Aorta (tissue), 5 donors: ENCODE results near the gene NF1. TPM values are rescaled to one million over a fixed set of nuclear protein-coding genes. Genes with fewer than 3 reads are reported as not detected.
"Not testable (repeated sequence)": the region's sequence is repeated elsewhere in the genome, so short reads cannot be mapped to it uniquely, and the experiment has no call there.

Experiments
- ATAC-seq: fragments of 200-7000 bp; cut with Tn5 transposase; one replicate; pipeline ENCODE4 v1.9.1; 2022; ENCODE audit warnings: moderate library complexity; ENCODE audit not compliant: low FRiP score
- DNase-seq, 2 donors: peaks; one replicate each; pipeline ENCODE4 v3.0.0-alpha.2; 2020
- H3K27ac ChIP-seq, 2 donors: one replicate each; pipeline ENCODE4 v1.5.1; 2013; ENCODE audit warnings: low read length in 2 of 2, mild to moderate bottlenecking in 2 of 2, moderate library complexity in 2 of 2, control low read depth in 1 of 2, inconsistent platforms in 1 of 2, low read depth in 1 of 2
- H3K27me3 ChIP-seq, 2 donors: one replicate each; pipeline ENCODE4 v1.6.1; 2013; ENCODE audit warnings: control low read depth in 1 of 2, low read length in 1 of 2, mild to moderate bottlenecking in 1 of 2, moderate library complexity in 1 of 2; ENCODE audit not compliant: insufficient read depth in 2 of 2, control insufficient read depth in 1 of 2
- H3K36me3 ChIP-seq, 2 donors: one replicate each; pipeline ENCODE4 v1.6.1; 2013; ENCODE audit warnings: control low read depth in 1 of 2, low read length in 1 of 2, mild to moderate bottlenecking in 1 of 2; ENCODE audit not compliant: insufficient read depth in 2 of 2, control insufficient read depth in 1 of 2
- H3K4me1 ChIP-seq, 2 donors: one replicate each; pipeline ENCODE4 v1.6.1; 2013; ENCODE audit warnings: low read length in 2 of 2, control low read depth in 1 of 2, mild to moderate bottlenecking in 1 of 2, moderate library complexity in 1 of 2; ENCODE audit not compliant: insufficient read depth in 2 of 2, control insufficient read depth in 1 of 2
- H3K4me3 ChIP-seq, 2 donors: one replicate each; pipeline ENCODE4 v1.5.1; 2013; ENCODE audit warnings: low read length in 2 of 2, control low read depth in 1 of 2, mild to moderate bottlenecking in 1 of 2
- H3K9me3 ChIP-seq: one replicate; pipeline ENCODE4 v1.6.1; 2013; ENCODE audit warnings: mild to moderate bottlenecking, low read length; ENCODE audit not compliant: control insufficient read depth
- WGBS, 2 donors: extraction: QIAGEN DNeasy Blood & Tissue Kit; methylation state at CpG; one replicate each; pipeline ENCODE4 v1.1.7; 2013; 5-methylcytosine and 5-hydroxymethylcytosine counted together
- intact Hi-C, 2 donors: fragments of 100-400 bp; cut with DNase I; formaldehyde crosslinking; loops; one replicate each; pipeline versions ENCODE4 v1.14.2 to v1.15.0; 2022
- polyA plus RNA-seq, 2 donors: library from polyadenylated mRNA; stranded (reverse); fragments of 200-250 nt; gene quantifications; one replicate each; pipeline ENCODE4 v1.2.3, GENCODE V29; 2013
- total RNA-seq, 2 donors: library from RNA; stranded (reverse); fragmentation: NEBNext Ultra II Directional; extraction: Animal tissue kit (Norgen Biotek cat#: 25700); gene quantifications; one replicate each; pipeline ENCODE4 v1.2.1, GENCODE V29; 2021
- donor health status: healthy with polysubstance abuse.
- donor health status: Bipolar disorder and iron deficiency.
- donor health status: DM: no; HTN: no; CAD: no.
- donor health status: DM: no; HTN: no; CAD: no.
- donor health status: DM: yes; HTN: yes; CAD: no.

Gene NF1
- total and polyA plus RNA-seq, 4 donors: 4.1 to 93.9 (median 45.0) TPM

- DNase-seq: no peak
- Histone ChIP-seq H3K4me1 (no peaks in the 10 kb centered on the region), H3K9me3 (no peaks in the 10 kb centered on the region), H3K27me3 (no peaks in the 10 kb centered on the region), H3K27ac (no peak overlapping the region), H3K36me3 (peaks cover 4 to 7% of the 10 kb centered on the region in 2 donors), H3K4me3 (no peak overlapping the region)
- ATAC-seq: no peak
- intact Hi-C loops: no loop called here
Observed at GRCh38 chr17:31272803-31273202, 178.0 kb downstream of the NF1 start.

- DNase-seq (no peak), ATAC-seq (no peak)
- no peaks in the 10 kb centered on the region for H3K9me3 ChIP-seq
- no peaks in the 10 kb centered on the region for H3K4me1 ChIP-seq
- H3K36me3 ChIP-seq: peaks cover 4 to 7% of the 10 kb centered on the region in 2 donors
- 68 to 88% methylated on average over 1 of the region's 1 CpG for WGBS, 2 donors
- H3K27ac ChIP-seq: no peak overlapping the region
- no peaks in the 10 kb centered on the region for H3K27me3 ChIP-seq
- no peak overlapping the region for H3K4me3 ChIP-seq
- intact Hi-C loops: no loop called here
Observed at GRCh38 chr17:31273516-31273915, 178.7 kb downstream of the NF1 start.

- H3K36me3 ChIP-seq: peaks cover 4 to 7% of the 10 kb centered on the region in 2 donors
- no peak overlapping the region for H3K4me3 ChIP-seq
- no peaks in the 10 kb centered on the region for H3K9me3 ChIP-seq
- 90 to 91% methylated on average over 2 of the region's 2 CpGs for WGBS, 2 donors
- H3K27me3 ChIP-seq: no peaks in the 10 kb centered on the region
- no peaks in the 10 kb centered on the region for H3K4me1 ChIP-seq
- intact Hi-C loops: no loop called here
- no peak overlapping the region for H3K27ac ChIP-seq
- peak; percentile 80 for ATAC-seq
- DNase-seq: no peak
Observed at GRCh38 chr17:31274252-31274651, 179.5 kb downstream of the NF1 start.

GRCh38 chr17:31275116-31275515, 180.3 kb downstream of the NF1 start:
- H3K4me1 ChIP-seq: no peaks in the 10 kb centered on the region
- intact Hi-C loops: no loop called here
- WGBS, 2 donors: 83 to 93% methylated on average over 1 of the region's 1 CpG
- no peaks in the 10 kb centered on the region for H3K9me3 ChIP-seq
- no peaks in the 10 kb centered on the region for H3K27me3 ChIP-seq
- peaks cover 4 to 7% of the 10 kb centered on the region in 2 donors for H3K36me3 ChIP-seq
- DNase-seq (no peak), ATAC-seq (no peak)
- H3K4me3 ChIP-seq: no peak overlapping the region
- H3K27ac ChIP-seq: no peak overlapping the region

GRCh38 chr17:31279401-31279800, 184.6 kb downstream of the NF1 start:
- Histone ChIP-seq H3K27me3 (no peaks in the 10 kb centered on the region), H3K4me1 (no peaks in the 10 kb centered on the region), H3K9me3 (no peaks in the 10 kb centered on the region), H3K4me3 (no peak overlapping the region), H3K27ac (no peak overlapping the region), H3K36me3 (peaks cover 4 to 7% of the 10 kb centered on the region in 2 donors)
- intact Hi-C loops: no loop called here
- no peak for DNase-seq
- ATAC-seq: no peak
- 92 to 97% methylated on average over 2 of the region's 2 CpGs for WGBS, 2 donors

- 92 to 95% methylated on average over 2 of the region's 2 CpGs for WGBS, 2 donors
Observed at GRCh38 chr17:31281061-31281460, 186.3 kb downstream of the NF1 start.

GRCh38 chr17:31283841-31284240, 189.1 kb downstream of the NF1 start:
- intact Hi-C loops: no loop called here
- no peak for DNase-seq

More at GRCh38 chr17:31281061-31281460, 186.3 kb downstream of the NF1 start:
- Histone ChIP-seq H3K9me3 (no peaks in the 10 kb centered on the region), H3K4me3 (no peak overlapping the region), H3K36me3 (peaks cover 2 to 7% of the 10 kb centered on the region in 2 donors), H3K27me3 (no peaks in the 10 kb centered on the region), H3K27ac (no peak overlapping the region), H3K4me1 (no peaks in the 10 kb centered on the region)
- intact Hi-C loops: loop anchor here in 1 of 2 donors (2.0 kb wide), 1 partner anchor 56 kb away; no protein-coding TSS in a partner anchor
- DNase-seq: no peak
- ATAC-seq: no peak

GRCh38 chr17:31286587-31286986, 191.8 kb downstream of the NF1 start:
- no peak overlapping the region for H3K4me3 ChIP-seq
- H3K9me3 ChIP-seq: no peaks in the 10 kb centered on the region
- H3K36me3 ChIP-seq: no peaks in the 10 kb centered on the region
- DNase-seq: no peak
- WGBS, 2 donors: 91 to 97% methylated on average over 1 of the region's 1 CpG
- H3K27me3 ChIP-seq: no peaks in the 10 kb centered on the region
- intact Hi-C loops: no loop called here
- no peak for ATAC-seq
- no peak overlapping the region for H3K27ac ChIP-seq
- no peaks in the 10 kb centered on the region for H3K4me1 ChIP-seq

More at GRCh38 chr17:31283841-31284240, 189.1 kb downstream of the NF1 start:
- Histone ChIP-seq H3K9me3 (no peaks in the 10 kb centered on the region), H3K36me3 (no peaks in the 10 kb centered on the region), H3K4me3 (no peak overlapping the region), H3K27me3 (no peaks in the 10 kb centered on the region), H3K27ac (no peak overlapping the region), H3K4me1 (no peaks in the 10 kb centered on the region)
- ATAC-seq: no peak

- intact Hi-C loops, H3K4me1 ChIP-seq, ATAC-seq, H3K27me3 ChIP-seq, DNase-seq, H3K9me3 ChIP-seq, H3K36me3 ChIP-seq, H3K4me3 ChIP-seq, H3K27ac ChIP-seq: not testable (repeated sequence)
- WGBS, 2 donors: 20% methylated on average over 1 of the region's 1 CpG; no CpG with 5 or more reads in 1 of the 2 donors
Observed at GRCh38 chr17:31287932-31288331, 193.2 kb downstream of the NF1 start.
